ENCODE results near the gene CD247.

The CD247 gene

DNA sequence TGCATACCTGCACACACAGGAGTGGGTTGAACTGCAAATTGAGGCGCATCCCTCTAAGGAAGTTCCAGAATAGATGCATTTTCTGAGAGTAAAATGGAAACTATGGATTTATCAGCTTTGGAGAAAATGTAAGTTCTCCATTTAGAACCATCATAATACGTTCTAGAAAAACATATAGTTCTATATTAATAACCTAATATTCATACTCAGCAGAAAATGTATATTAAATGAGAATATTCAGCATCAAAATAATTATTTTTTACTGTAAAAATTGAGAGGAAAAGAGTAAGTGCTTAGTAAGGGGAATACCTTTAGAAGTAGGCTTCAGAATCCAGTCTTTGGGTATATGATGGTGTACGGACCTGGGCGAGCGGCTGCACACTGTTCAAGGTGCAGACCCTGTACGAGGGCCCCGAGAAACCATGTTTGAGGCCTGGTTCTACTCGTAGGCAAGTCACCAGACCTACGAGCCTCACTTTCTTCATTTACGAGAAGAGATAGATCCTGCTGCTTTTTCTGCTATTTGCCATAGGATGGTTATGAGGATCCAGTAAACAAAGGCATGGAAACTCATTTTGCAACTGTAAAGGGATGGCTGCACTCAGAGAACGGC, 6.8 kb downstream of the CD247 start:
- no peak for DNase-seq (ENCODE audit: low read depth)

DNA sequence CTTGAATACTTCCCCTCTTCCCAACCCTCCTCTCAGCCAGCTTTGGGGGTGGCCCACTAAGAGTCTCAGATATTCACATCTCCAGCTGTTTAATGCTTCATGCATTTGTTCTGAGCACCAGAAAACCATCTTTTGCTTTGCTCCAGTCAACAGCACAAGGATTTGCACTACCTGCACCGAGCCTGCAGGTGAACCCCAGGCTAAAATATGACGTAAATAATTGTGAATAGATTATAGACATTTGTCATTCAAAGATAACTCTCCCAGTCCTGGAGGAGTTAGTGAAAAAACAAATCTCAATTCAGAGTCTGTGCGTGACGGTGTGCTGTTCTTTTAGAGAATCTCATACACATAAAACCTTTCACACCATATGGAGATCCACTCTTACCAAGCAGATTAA, 7.4 kb downstream of the CD247 start:
- no peak for DNase-seq (ENCODE audit: low read depth)

DNA sequence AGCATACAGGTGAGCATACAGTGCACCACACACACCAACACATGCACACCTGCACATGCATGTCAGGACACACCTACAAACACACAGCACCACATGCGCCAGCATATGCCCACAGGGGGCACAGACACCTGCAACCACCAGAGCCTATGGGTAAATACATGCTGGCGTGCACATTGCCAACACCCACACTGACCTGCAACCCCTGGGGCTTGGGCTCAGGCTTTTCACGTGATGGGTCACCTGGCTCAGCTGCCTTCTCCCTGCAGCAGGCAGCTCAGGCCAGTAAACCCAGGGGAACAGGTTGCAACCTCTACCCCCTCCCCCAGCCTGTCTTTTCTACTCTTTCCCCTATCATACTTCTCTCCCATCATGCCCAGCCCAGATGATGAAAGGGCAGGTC, 8.1 kb downstream of the CD247 start:
- DNase-seq (ENCODE audit: low read depth) = no peak

DNA sequence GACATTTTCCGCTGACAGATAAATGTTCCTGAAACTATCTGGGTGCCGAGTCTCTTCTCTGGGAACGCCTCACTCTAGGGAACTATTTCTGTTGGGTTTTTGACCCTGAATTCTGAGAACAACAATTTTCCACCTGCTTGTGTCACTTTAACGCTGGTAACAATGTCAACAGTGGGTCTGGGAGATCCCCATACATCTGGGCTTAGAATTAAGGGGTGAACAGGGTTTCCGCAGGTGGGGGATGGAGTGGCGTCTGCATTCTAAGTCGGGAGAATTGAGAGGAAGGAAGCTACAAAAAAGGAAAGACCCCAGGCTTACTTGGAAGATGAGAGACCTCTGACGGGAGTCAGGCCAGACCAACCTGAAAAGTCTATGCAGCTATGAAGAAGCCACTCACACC, 8.7 kb downstream of the CD247 start:
- DNase-seq (ENCODE audit: low read depth) = no peak

DNA sequence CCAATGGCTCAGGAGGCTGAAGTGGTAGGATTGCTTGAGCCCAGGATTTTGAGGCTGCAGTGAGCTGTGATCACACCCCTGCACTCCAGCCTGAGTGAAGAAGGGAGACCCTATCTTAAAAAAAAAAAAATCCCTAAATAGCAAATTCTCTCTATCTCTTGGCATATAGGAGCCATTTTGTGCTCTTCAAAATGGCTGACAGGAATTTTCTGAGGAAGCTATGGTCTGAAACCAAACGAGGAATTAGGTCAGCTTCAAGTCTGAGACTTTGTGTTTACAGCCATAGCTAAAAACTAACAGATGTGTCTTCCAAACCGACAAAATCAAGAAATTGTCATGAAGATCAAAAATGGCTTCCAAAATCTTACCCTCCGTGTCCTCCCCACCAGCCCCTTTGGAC, 10.6 kb downstream of the CD247 start:
- no peak for DNase-seq (ENCODE audit: low read depth)

DNA sequence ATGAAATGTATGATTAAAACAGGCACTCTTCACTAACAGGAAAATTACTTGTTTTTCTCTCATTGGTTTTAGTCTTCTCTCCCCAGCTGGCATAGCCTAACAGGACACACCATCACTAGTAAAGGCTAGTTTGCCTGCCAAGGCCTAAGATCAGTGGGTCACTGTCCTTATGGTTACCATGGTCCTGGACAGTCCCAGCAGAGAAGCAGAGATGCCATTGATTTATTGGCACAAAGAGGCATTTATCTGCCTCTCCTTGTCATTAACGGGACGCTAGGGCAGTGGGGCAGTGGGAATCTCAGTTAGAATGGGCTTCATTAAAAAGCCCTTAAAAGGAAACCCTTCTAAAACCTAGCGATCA, 13.9 kb downstream of the CD247 start:
- no peak for DNase-seq (ENCODE audit: low read depth)

DNA sequence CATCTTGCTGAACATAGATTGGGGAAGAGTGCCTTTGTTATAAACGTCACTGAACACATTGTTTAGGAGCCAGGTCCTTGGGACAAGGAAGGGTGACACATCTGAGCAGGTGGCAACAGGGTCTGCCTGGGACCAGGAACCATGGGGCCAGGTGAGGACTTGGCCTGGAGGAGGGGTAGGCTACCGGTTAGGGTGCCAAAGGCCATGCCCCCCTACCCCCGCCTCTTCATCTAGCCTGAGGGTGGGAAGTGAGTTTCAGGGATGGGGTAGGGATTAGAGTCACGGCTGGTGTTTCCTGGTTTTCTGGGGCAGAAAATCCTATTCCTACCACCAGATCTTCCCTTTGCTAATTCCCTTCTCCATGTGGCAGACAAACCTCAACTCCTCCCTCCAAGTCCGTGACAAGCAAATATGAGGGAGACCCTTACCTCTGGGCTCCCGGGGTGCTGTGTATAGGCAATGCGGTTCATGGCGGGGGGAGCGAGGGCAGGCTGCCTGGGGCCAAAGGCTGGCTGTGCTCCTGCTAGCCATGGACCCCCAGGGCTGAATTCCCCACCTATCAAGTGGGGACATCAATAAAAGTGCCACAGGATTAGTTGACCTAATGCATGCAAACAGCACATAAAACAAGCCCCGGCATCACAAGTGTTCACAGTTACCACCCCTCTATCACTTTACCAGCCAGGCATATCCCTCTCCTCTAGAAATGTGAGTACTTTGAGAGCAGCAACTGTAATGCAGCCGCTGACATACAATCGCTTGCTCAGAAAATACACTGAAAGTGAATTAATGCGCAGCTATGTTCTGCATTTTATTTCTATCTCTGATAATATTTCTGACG, 14.5 kb downstream of the CD247 start:
- no peak for DNase-seq (ENCODE audit: low read depth)

DNA sequence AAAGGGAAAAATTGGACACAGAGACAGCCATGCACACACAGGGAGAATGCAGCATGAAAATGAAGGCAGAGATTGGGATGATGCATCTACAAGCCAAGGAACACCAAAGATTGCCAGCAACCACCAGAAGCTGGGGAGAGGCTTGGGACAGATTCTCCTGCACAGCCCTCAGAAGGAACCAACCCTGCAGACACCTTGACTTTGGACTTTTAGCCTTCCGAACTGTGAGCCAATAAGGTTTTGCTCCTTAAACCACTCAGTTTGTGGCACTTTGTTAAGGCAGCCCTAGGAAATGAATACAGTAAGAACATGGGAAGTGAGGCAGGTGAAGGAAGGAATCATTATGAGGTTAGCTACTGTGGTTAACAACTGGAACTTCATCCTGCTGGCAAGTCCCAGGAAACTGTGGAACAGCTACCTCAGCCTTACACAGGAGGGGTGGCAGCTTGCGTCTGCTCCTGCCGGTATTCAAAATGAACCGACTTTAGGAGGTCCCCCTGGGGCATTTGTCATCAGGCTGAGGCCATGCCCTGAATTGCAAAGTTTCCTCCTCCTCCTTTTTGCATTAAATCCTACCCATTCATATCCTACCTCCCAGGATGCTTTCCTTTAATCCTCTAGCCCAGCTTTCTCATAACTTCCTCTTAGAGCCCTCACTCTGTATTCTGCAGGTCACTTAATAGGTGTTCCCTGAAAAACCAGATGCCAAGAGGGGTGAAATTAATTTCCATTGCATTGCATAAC, 15.4 kb downstream of the CD247 start:
- no peak for DNase-seq (ENCODE audit: low read depth)

DNA sequence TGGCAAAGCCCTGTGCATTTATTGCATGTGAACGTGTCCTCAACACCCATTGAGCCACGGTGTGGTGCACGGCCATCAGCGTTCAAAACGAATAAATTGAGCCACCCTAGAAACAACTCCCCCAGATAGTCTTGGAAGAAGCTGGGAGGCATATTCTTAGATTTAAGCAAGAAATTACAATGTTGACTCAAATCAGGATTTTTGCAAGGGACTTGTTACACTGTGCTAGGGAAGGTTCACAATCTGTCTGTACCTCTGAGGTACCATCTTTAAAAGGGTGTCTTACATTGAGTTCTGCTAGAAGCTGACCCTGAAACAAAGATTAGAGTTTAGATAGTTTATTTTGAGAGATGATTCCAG, 16.2 kb downstream of the CD247 start:
- DNase-seq (ENCODE audit: low read depth) = no peak

DNA sequence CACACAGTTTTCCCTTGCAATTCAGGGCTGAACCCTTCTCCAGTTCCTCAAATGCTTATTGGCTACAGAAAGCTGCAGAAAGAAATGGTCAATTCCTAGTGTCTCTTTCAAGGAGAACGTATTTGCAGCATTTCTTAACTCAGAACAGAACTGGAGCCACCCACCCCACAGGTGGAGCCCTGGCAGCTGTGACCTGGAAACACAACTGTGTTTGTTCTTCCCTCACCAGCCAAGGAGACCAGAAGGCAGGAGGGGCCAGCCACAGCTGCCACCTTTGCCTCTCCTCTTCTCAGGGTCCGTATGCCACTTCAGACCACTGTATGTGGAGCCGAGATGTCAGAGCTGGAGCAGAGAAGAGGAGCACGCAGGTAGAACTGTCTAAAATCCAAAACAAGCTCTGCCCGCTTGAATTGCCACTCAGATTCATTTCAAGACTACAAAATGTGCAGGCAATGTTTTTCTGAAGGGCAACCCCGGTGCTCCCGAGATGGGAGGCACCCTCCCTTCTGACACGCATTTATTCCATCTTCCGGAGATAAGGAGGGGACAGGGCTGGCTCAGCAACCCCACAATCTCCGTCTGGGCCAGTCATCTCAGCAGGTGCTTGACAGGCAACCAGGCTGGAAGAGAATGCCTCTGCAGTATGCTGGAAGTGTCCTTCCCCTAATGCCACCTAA, 16.7 kb downstream of the CD247 start:
- DNase-seq (ENCODE audit: low read depth) = no peak

DNA sequence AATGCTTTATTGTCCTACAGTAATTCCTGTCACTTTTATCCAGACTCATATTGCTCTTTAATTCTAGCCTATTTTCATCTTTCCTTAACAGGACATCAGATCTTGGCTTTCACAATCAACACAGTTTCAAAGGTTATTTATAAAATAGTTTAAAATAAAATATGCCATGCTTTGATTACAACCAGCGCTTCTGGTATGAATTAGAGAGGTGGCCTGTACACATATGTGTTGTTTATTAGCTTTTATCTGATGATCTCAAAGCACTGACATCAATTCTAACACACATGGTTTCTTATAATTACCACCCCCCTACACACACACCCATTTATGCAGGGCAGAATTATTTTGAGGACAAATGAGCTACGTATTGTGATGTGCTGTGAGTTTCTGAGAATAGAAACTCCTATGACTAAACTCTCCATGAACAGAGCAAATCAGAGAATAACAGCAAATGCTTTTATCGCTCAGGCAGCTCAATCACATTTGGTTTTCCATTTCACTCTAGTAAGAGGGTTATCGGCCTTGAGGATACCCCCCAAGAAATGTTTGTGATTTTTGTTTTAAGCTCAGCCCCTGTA, 18.0 kb downstream of the CD247 start:
- no peak for DNase-seq (ENCODE audit: low read depth)

DNA sequence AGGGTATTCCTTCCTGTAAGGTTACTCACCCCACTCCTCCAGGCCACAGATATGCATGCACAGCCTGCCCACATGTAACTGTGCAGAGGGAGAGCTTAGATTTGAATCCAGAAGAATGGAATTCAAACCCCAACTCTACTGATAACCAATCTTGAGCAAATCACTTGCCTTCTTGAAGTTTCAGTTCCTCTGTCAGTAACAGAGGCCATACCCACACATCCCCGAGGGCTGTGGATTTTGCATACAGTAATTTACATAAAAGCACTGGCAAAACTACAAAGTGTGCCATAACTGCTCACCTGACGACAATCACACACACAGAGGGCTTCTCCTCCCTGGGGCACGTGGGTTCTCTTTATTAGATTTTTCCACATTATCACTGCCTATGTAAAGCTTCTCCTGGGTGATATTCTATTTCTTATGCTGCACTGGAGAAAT, 18.6 kb downstream of the CD247 start:
- DNase-seq (ENCODE audit: low read depth) = no peak

DNA sequence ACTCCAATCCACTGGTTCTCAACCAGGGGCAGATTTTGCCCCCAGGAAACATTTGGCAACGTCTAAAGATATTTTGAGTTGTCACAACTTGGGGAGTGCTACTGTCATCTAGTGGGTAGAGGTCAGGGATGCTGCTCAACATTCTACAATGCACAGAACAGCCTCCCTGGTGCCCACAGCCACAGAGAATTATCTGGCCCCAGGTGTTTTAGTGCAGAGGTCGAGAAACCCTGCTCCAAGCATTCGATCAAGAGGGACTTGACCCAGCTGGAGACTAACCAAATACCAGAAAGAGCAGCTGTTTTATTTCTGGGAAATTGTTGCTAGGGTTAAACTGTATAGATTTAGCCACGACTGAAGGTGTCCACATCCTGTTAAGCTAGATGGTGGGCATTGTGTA, 19.2 kb downstream of the CD247 start:
- DNase-seq (ENCODE audit: low read depth) = no peak

DNA sequence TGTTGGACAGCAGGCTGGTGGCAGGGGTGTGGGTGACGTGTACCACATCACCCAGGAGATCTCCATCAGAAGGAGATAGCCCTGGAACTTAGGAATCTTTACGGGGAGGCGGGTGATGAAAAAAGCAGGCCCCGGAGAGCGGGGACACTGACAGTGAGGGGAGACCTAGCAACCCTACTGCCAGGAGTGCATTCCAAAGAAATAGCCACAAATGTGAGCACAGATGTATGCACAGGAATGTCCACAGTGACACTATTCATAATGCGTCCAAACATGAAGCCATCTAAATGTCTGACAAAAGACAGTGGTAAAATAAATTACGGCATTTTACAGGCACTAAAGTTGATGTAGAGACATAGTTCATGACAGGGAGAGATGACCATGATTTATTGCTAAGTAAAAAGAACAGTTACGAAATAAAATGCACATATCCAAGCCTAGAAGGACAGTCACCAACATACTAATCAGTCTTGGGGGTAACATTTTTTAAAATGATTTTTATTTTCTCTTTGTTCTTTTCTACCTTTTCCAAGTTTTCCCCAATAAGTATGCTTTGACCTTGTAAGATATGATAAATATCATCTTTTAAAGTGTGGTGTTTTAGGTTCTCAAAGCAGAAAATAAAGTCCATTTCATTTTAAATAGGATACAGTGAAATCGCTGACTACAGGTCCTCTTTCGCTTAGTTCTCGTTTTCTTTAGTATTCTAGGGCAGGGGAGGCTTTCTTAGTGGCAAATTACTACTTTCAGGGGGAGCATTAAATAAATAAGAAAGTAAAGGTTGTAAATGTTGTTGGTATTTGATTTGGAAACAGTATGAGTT, 21.3 kb downstream of the CD247 start:
- DNase-seq (ENCODE audit: low read depth) = no peak

DNA sequence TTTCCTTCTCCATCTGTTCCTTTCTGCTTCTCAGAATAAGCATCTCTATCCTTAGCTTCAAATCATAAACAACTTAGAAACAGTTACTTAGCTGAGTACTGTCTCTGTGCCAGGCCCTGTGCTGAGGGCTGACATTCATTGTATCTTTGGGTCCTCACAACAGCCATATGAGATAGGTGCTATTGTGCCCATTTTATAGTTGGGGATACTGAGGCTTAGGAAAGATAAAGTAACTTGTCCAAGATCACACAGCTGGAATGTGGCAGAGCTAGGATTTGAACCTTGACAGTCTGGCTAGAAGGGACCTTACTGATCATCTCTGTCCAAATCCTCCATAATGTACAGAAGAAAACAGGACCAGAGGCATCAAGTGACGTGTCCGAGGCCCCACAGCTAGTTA, 25.0 kb downstream of the CD247 start:
- no peak for DNase-seq (ENCODE audit: low read depth)

DNA sequence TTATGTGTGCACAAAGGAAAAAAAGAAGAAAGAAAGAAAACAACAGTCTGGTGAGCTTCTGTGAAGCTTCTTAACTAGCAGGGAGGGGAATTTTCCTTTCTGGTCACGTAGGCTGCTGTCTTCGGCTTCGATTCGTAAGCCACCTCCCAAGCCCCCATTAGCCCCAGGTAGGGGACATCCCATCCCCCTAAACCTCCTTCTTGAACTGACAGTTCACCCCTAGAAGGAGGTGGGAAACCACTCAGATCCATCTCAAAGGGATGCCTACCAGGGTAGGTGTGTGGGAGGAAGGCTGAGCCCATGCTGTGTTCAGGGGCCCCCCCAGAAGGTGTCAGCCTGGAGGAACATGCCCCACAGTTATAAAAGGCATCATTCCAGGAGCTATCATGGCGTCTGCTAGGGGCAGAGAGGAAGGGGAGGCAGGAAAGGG, 25.8 kb downstream of the CD247 start:
- no peak for DNase-seq (ENCODE audit: low read depth)

DNA sequence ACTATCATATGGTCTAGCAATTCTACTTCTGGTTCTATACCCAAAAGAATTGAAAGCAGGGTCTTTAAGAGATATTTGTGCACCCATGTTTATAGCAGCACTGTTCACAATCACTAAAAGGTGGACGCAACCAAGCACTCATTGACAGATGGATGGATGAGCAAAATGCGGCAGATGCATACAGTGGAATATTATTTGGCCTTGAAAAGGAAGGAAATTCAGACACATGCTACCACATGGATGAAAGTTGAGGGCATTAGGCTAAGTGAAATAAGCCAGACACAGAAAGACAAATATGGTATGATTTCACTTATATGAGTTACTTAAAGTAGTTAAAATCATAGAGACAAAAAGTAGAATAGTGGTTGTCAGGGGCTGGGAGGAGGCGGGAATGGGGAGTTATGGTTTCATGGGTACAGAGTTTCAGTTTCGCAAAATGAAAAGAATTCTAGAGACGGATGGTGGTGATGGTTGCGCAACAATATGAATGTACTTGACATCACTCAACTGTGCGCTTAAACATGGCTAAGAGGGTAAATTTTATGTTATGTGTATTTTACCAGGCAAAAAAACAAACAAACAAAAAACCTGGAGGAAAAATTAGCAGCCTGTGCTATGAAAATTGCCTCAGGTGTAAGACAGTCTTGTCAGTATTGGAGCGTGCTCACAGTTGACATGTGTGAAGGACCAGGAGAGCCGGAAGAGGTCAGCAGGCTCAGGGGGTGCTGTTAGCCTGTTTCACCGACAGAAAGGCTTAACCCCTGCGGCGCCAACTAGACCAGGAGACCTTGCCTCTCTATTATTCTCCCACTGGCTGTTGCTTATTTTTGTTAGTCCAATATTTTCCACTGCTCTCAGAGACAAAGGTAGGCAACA, 26.5 kb downstream of the CD247 start:
- no peak for DNase-seq (ENCODE audit: low read depth)

DNA sequence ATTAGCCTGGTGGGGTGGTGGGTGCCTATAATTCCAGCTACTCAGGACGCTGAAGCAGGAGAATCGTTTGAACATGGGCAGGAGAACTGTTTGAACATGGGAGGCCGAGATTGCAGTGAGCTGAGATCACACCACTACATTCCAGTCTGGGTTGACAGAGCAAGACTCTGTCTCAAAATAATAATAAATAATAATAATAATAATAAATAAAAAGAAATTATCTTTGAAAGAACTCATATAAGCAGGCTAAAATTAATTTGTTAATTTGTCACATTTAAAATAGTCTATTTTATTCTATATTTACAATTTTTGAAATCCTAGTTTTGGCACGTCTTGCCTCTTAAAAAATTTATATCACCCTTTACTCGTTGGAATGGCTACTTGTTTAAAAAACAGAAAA, 27.6 kb downstream of the CD247 start:
- DNase-seq (ENCODE audit: low read depth) = no peak

DNA sequence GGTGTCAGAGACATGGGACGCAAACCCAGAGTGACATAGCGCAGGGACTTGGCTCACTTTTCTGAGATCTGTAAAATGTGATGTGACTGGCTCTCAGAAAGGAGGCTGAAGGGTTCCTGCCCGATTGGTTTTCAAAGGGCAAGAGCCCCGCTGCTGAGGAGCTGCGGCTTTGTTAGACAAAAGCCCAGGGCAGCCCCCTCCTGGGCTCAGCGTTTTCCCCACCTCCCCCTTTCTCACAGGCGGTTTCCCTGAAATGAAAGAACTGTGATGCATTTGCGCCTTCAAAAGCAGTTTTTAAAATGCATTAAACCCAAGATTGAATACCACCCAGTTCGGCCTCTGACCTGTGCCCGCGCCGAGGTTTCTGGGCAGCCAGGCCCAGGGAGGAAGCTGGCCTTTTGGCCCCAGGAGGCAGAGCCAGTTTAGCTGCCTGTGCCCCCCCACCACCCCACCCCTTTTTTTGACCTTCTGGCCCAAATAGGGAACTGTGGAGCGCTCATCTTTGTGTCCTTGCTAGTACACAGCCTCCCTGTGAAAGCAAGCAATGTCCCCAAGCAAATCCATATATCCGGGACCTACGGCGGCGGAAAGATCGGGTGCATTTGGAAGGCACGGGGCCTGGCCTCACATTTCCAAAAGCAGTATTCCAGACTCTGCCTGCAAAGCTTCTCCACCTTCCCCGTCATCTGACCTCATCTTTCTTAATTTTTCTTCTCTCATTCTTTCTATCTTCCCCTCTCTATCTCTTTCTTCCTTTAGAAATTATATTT, 28.6 kb downstream of the CD247 start:
- DNase-seq (ENCODE audit: low read depth) = no peak

DNA sequence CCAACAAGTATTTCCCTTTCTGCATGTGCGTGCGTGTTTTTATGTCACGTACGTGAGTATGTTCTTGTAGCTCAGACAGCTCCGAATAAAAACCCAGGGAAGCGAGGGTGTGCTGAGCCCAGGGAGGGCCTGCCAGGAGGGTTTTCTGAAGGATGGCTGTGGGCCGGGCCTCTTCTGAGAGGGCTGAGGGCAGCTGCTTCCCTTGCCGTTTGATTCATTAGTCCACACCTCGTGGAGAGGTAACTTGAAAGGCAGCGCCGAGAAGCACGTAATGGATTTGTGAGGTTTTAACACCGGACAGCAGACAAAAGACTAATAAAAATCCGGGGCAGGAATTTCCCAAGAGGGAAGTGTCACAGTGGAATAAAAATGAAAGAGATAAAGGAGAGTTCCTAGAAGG, 29.5 kb downstream of the CD247 start:
- no peak for DNase-seq (ENCODE audit: low read depth)

Data from iris pigment epithelial cell (primary cell).